ENCODE data around the gene UBR4. TPM values are rescaled to one million over a fixed set of nuclear protein-coding genes. Genes with fewer than 3 reads are reported as not detected.
A peak's percentile ranks its signal among the peaks of the same experiment; 100 is the strongest.
"Not testable (repeated sequence)": the region's sequence is repeated elsewhere in the genome, so short reads cannot be mapped to it uniquely, and the experiment has no call there.

The UBR4 gene
- polyA plus RNA-seq, 2 of the 4 experiments (the other 2 are of a cell fraction): 55.8 to 74.3 TPM

- no peak overlapping the region for H3K4me2 ChIP-seq
- TF ChIP-seq HES2 (IDR thresholded peaks at IDR 0.05) (no peak), PHF8 (IDR thresholded peaks at IDR 0.05; ENCODE audit: borderline replicate concordance, low read depth) (no peak), HOXA7 (CRISPR knock-in tag; IDR thresholded peaks at IDR 0.05) (no peak), NR3C1 (IDR thresholded peaks at IDR 0.05) (no peak), MAX (IDR thresholded peaks at IDR 0.05) (no peak), BHLHE40 (IDR thresholded peaks at IDR 0.05; ENCODE audit: low read depth, low read length) (no peak), JUN (IDR thresholded peaks at IDR 0.05) (no peak), EHMT2 (IDR thresholded peaks at IDR 0.05; ENCODE audit: low read depth) (no peak), CTCF (IDR thresholded peaks at IDR 0.05) (no peak), SREBF2 (IDR thresholded peaks at IDR 0.05) (no peak), ZC3H11A (IDR thresholded peaks at IDR 0.05) (no peak), SMC3 (IDR thresholded peaks at IDR 0.05) (no peak), ZSCAN20 (CRISPR knock-in tag; IDR thresholded peaks at IDR 0.05) (no peak), MYC (IDR thresholded peaks at IDR 0.05; ENCODE audit: borderline replicate concordance, low read length) (no peak), TFCP2L1 (CRISPR knock-in tag; IDR thresholded peaks at IDR 0.05) (no peak), GATA3 (IDR thresholded peaks at IDR 0.05; ENCODE audit: borderline replicate concordance) (no peak), HEYL (CRISPR knock-in tag; IDR thresholded peaks at IDR 0.05) (no peak), HOXB13 (CRISPR knock-in tag; IDR thresholded peaks at IDR 0.05; ENCODE audit: low read depth) (no peak), JUNB (IDR thresholded peaks at IDR 0.05) (no peak)
- no peak for FAIRE-seq
- DNase-seq (ENCODE audit: low read depth in 1 of 2, low spot score in 1 of 2): no peak
- no peaks in the 10 kb centered on the region for H3K9me3 ChIP-seq
- no peak for ATAC-seq
- no peaks in the 10 kb centered on the region for H3K4me1 ChIP-seq
- ChIA-PET CTCF (no interaction called here), POLR2A (no interaction called here)
- 89% methylated on average over 3 of the region's 3 CpGs for WGBS (ENCODE audit: missing lambda C conversion rate)
- no peak overlapping the region for H3K27ac ChIP-seq
- H3K4me3 ChIP-seq: no peak overlapping the region
These were observed 24.2 kb upstream of the UBR4 start for GRCh38 chr1:19234224-19234623.

GRCh38 chr1:19232524-19232846, 22.4 kb upstream of the UBR4 start:
- no peak for FAIRE-seq
- TF ChIP-seq CHD2 (IDR thresholded peaks at IDR 0.05; ENCODE audit: low read length, partially characterized antibody) (no peak), HOXA7 (CRISPR knock-in tag; IDR thresholded peaks at IDR 0.05) (no peak), RCOR1 (IDR thresholded peaks at IDR 0.05; ENCODE audit: low read depth, low read length) (no peak), RAD21 (conservative IDR thresholded peaks at IDR 0.05 in 1 of 2, IDR thresholded peaks at IDR 0.05 in 1 of 2) (no peak), MAX (IDR thresholded peaks at IDR 0.05) (no peak), CEBPB (IDR thresholded peaks at IDR 0.05) (no peak), CBX8 (IDR thresholded peaks at IDR 0.05) (no peak), TFCP2L1 (CRISPR knock-in tag; IDR thresholded peaks at IDR 0.05) (no peak), CTCF (IDR thresholded peaks at IDR 0.05) (no peak), HOXB5 (CRISPR knock-in tag; IDR thresholded peaks at IDR 0.05) (no peak), ZSCAN20 (CRISPR knock-in tag; IDR thresholded peaks at IDR 0.05) (no peak), EP300 (IDR thresholded peaks at IDR 0.05) (no peak), ZFP36 (IDR thresholded peaks at IDR 0.05; ENCODE audit: borderline replicate concordance, partially characterized antibody) (no peak)
- peak; percentile 36 to 54; a peak in 3 of 6 replicates for ATAC-seq
- no peak overlapping the region for H3K4me2 ChIP-seq
- H3K9me3 ChIP-seq: no peaks in the 10 kb centered on the region
- POLR2A ChIA-PET: no interaction called here
- no peak for DNase-seq (ENCODE audit: low read depth in 1 of 2, low spot score in 1 of 2)
- CTCF ChIA-PET: interaction anchor here (0.6 to 1.3 kb wide), 2 partner anchors 86 to 597 kb away, joined by 3 read pairs; no protein-coding TSS in a partner anchor
- H3K4me1 ChIP-seq: no peaks in the 10 kb centered on the region
- no peak overlapping the region for H3K27ac ChIP-seq
- H3K4me3 ChIP-seq: no peak overlapping the region

GRCh38 chr1:19231736-19232523, 21.9 kb upstream of the UBR4 start:
- H3K4me3 ChIP-seq; FAIRE-seq; POLR2A ChIA-PET; H3K4me1 ChIP-seq; H3K9me3 ChIP-seq; H3K27ac ChIP-seq; DNase-seq (ENCODE audit: low read depth in 1 of 2, low spot score in 1 of 2); H3K4me2 ChIP-seq; ATAC-seq: not testable (repeated sequence)
- CTCF ChIA-PET: interaction anchor here (0.6 to 1.6 kb wide), 4 partner anchors 8 to 597 kb away, joined by 3 to 7 read pairs (median 4); no protein-coding TSS in a partner anchor
- 92% methylated on average over 16 of the region's 16 CpGs for WGBS (ENCODE audit: missing lambda C conversion rate)
